ENCODE measurements around the gene CCDC88C.

GRCh38 chr14:91241863-91242262 is 175.8 kb downstream of the CCDC88C start:
- no peak for TF ChIP-seq POLR2A (IDR thresholded peaks at IDR 0.05)
- TF ChIP-seq, protein P1, sequence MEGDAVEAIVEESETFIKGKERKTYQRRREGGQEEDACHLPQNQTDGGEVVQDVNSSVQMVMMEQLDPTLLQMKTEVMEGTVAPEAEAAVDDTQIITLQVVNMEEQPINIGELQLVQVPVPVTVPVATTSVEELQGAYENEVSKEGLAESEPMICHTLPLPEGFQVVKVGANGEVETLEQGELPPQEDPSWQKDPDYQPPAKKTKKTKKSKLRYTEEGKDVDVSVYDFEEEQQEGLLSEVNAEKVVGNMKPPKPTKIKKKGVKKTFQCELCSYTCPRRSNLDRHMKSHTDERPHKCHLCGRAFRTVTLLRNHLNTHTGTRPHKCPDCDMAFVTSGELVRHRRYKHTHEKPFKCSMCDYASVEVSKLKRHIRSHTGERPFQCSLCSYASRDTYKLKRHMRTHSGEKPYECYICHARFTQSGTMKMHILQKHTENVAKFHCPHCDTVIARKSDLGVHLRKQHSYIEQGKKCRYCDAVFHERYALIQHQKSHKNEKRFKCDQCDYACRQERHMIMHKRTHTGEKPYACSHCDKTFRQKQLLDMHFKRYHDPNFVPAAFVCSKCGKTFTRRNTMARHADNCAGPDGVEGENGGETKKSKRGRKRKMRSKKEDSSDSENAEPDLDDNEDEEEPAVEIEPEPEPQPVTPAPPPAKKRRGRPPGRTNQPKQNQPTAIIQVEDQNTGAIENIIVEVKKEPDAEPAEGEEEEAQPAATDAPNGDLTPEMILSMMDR (IDR thresholded peaks at IDR 0.05): no peak
